SK-N-SH treated with all-trans-retinoic acid at 6 μM for 48 hours (cell line): ENCODE data around the gene SRMS.

ENCODE experiments used
- GLIS3 ChIP-seq: fragments of 250-450 bp; sonication (Bioruptor Pico); IDR thresholded peaks from 2 replicates; pipeline ENCODE4 v1.5.0; 2020; ENCODE audit warnings: mild to moderate bottlenecking, moderate library complexity
- PATZ1 ChIP-seq: fragments of 250-450 bp; sonication (Bioruptor Pico); IDR thresholded peaks from 2 replicates; pipeline ENCODE4 v1.8.0; 2020; ENCODE audit warnings: mild to moderate bottlenecking, moderate library complexity, borderline replicate concordance
- TCF4 ChIP-seq: fragments of 250-450 bp; sonication (Bioruptor Pico); IDR thresholded peaks from 2 replicates; pipeline ENCODE4 v1.8.0; 2021; ENCODE audit warnings: mild to moderate bottlenecking, moderate library complexity, borderline replicate concordance
- TOX ChIP-seq: fragments of 250-450 bp; sonication (Bioruptor Pico); IDR thresholded peaks from 2 replicates; pipeline ENCODE4 v1.8.0; 2021; ENCODE audit warnings: mild to moderate bottlenecking, moderate library complexity, borderline replicate concordance
- TSHZ2 ChIP-seq: fragments of 250-450 bp; sonication (Bioruptor Pico); IDR thresholded peaks from 2 replicates; pipeline ENCODE4 v1.5.0; 2020; ENCODE audit warnings: mild to moderate bottlenecking, moderate library complexity
- ZFP3 ChIP-seq: fragments of 250-450 bp; sonication (Bioruptor Pico); IDR thresholded peaks from 2 replicates; pipeline ENCODE4 v1.5.0; 2020; ENCODE audit warnings: mild to moderate bottlenecking, moderate library complexity
- ZNF8 ChIP-seq: fragments of 450-650 bp; formaldehyde crosslinking; IDR thresholded peaks from 2 replicates; pipeline ENCODE4 v1.5.0; 2020; ENCODE audit warnings: mild to moderate bottlenecking, moderate library complexity

DNA sequence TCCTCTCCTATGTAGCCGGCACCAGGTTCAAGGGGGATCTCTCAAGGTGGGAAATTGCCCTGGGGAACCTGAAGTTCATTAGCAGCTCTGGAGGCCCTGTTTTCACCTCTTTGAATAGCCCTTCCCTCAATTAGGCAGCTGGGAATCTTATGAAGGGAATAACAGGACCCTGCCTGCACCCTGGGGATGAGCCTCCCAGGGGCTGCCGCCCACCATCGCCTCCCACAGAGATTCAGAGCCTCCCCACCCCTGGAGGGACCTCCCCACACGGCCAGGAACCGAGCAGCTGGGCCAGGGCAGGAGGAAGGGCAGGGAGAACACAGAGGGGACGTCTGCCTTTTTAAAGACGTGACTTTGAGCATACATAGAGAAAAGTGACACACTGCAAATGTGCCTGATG is 44.0 kb downstream of the SRMS start:
- TF ChIP-seq GLIS3 (CRISPR knock-in tag): no peak
- TF ChIP-seq TSHZ2 (CRISPR knock-in tag): no peak
- TF ChIP-seq TOX (CRISPR knock-in tag): no peak
- no peak for TF ChIP-seq PATZ1 (CRISPR knock-in tag)
- no peak for TF ChIP-seq TCF4 (CRISPR knock-in tag)
- TF ChIP-seq ZFP3 (CRISPR knock-in tag): no peak
- TF ChIP-seq ZNF8 (CRISPR knock-in tag): no peak
